Stimulated activated CD8-positive, alpha-beta memory T cell treated with anti-CD3 and anti-CD28 coated beads, Interleukin-12 subunit alpha, Interleukin-12 subunit beta, amount 100 ng/mL, for 4 hours (primary cell): ENCODE measurements around the gene SLC39A1.

Experiments used
- DNase-seq: peaks from one replicate; pipeline ENCODE4 v3.0.0-alpha.2; 2020; ENCODE audit warnings: low read depth

Gene SLC39A1

GRCh38 chr1:153976819-153977249 is 13.5 kb upstream of the SLC39A1 start:
- no peak for DNase-seq

- no peak for DNase-seq
These were observed 10.2 kb upstream of the SLC39A1 start for GRCh38 chr1:153973525-153973924.

- DNase-seq = no peak
These were observed 9.7 kb upstream of the SLC39A1 start for GRCh38 chr1:153973071-153973470.

- DNase-seq = no peak
These were observed 7.0 kb upstream of the SLC39A1 start for GRCh38 chr1:153970346-153970745.

GRCh38 chr1:153968972-153969371 is 5.6 kb upstream of the SLC39A1 start:
- DNase-seq = no peak

GRCh38 chr1:153968408-153968807 is 5.1 kb upstream of the SLC39A1 start:
- DNase-seq = no peak

DNA sequence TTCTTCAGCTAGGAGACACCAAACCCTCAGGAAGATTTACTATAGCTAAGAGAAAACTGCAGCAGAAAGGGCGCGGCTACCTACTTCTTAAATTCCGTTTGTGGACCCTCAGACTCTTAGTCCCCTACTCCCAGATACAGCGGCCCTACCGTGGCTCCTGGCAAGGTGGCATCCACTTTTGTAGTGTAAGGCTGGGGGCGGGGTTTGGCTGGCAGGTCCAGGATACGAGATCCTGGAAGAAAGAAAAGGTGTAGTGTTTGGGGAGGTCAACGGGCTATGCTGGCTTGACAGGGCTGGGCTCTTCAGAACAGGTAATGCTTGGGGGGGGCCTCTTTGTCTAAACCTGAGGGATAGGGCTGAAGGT is 4.6 kb upstream of the SLC39A1 start:
- DNase-seq = no peak

- DNase-seq = peak; percentile 67
These were observed 4.0 kb upstream of the SLC39A1 start, which contains the start of gene CREB3L4 for GRCh38 chr1:153967107-153967999. TSS of gene CREB3L4 (plus strand) at chr1:153967902. CDS start at chr1:153968526, 624 bp downstream.

DNA sequence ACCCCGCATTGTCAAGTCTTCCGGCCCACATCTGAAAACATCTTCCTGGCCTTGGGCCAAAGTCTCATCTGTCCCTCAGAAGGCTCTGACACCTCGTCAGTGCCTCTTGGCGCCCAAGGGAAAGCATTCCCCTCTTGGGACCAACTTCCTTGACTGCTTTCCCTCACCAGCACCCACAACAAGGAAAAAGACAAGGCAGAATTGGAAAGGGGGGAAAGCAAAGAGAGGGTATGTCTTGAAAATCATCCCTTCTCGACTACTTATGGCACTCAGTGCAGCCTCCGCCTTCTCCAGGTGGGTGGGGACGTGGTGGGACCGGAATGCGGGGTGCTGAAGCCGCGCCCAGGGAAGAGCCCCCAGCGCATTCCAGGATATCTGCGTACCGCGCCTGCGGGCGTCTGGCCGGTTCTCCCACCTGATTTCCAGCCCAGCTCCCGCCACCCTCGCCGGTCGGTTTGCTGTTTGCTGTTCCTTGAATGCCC is 554 bp upstream of the SLC39A1 start:
- DNase-seq = no peak

GRCh38 chr1:153962088-153963029 is 978 bp downstream of the SLC39A1 start:
- no peak for DNase-seq

- DNase-seq = no peak
These were observed 1.9 kb downstream of the SLC39A1 start for GRCh38 chr1:153961421-153961820.

DNA sequence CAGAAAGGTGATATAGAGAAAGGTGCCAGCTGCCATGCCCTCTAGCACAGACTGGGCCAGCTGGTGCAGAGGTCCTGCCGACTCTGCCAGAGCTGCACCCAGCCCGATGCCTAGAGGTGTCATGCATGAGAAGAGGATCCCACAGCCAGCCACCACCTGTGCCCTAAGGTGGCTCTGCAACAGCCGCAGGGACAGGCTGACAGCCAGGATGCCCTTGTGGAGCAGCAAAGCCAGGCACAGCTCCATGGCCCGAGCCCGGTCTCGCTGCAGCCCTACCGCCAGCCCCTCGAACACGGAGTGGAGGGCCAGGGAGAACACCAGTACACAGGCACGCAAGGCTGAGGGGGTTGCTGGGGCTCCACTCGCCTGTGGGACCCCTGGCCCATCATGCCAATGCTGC is 3.1 kb downstream of the SLC39A1 start:
- no peak for DNase-seq

- DNase-seq = no peak
These were observed 3.9 kb downstream of the SLC39A1 start for GRCh38 chr1:153959454-153959853.

DNA sequence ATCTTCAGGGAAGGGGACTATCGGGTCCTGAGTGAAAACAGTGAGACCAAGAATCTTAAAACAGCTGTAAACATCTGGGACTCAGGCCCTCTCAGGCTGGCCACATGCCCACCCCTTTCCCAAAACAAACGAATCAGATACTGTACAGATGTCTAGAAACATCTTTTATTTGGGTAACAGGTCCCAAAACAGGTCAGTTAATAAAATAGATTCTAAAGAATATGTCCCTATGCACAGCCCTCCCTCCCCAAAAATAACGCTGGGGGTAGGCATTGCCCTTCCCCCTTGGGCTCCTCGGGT is 4.4 kb downstream of the SLC39A1 start:
- DNase-seq = no peak

GRCh38 chr1:153958111-153958960 is 5.0 kb downstream of the SLC39A1 start, which contains the start of gene CRTC2:
TSS of gene CRTC2 (minus strand) at chr1:153958612. CDS start at chr1:153958497, 115 bp downstream.
- peak; percentile 92 for DNase-seq

DNA sequence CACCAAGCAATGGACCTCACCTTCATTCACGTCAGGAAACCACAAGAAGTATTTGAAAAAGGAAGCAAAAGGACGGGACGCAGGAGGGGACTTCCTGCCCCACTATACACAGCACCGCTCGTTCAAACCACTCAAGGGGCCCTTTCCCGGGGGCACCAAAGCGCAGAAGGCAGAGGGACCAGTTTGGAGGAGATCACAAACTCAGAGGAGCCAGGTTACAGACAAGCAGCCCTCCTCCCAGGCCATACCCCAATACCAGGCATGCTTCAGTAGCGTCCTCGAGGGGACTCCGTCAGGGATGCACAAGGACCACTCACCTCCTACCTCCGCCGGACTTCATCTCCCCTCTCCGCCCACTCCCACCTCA is 5.6 kb downstream of the SLC39A1 start:
- DNase-seq = peak; percentile 14

DNA sequence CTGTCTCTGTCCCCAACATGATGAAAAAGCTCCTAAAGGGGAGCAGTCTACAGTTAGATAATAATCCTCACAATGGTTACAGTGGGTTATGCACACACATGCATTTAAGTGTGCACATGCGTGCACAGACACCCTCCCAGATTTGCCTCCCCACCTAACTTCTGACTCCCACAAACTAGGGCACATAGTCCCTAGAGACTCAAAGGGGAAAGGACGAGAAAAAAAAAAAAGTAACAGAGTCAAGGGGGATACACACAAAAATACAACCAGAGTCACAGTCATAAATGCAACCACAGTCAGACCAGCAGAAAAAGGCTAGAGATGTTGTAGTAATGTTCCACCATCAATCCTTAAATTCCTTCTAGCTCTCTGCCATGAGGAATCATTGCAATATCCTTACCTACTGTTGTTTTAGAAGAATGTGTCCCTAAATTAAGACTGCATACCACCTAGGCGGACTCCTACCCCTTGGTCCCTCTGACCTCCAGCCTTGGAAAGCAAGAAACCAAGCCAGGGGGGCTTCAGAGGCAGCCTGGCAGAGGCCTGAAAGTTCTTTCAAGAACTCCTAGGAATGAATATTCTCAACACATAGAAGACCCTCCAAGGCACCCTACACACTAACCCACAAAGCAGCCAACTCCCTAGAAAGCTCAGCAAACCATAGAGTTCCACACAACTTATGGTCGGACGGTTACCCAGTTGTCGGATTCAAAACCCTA is 6.2 kb downstream of the SLC39A1 start:
- DNase-seq = no peak

DNA sequence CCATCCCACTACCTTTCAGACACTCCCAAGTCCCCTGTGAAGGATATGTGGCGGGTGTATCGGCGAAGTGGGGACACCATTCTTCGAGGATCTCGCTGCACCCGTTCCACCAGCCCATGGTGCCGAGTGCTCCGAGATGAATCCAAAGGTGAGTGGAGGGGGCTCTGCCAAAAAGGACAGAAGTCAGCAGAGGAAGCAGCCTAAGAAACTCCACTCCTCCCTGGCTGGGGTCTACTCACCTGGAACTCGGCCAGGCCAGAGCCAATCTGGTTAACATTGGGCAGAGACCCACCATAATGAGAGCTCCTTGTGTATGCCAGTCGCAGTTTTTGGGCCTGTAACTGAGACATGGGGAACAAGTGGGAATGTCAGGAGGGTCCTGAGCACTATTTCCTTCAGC is 8.5 kb downstream of the SLC39A1 start:
- no peak for DNase-seq

- no peak for DNase-seq
These were observed 9.4 kb downstream of the SLC39A1 start for GRCh38 chr1:153953859-153954365.

DNA sequence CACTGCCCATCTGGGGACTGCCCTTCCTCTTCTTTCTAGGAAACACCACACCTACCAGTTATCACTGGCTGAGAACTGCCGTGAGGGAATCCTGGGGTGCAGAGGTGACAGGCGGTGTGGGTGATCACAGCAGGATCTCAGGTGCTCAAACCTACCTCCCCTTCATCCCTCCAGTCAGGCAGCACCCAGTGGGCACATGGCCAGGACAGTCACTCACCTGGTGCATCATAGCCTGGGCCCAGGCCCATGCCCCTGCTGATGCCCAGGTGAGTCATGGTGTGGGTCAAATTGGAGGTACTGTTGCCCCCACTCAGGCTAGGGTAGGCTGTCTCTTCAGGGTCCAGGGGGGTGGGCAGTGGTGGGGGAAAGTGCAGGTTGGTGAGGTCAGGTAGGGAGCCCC is 11.5 kb downstream of the SLC39A1 start:
- DNase-seq = no peak

- no peak for DNase-seq
These were observed 12.2 kb downstream of the SLC39A1 start for GRCh38 chr1:153951183-153951582.
